Anterior cingulate cortex (tissue), 58 donors: ENCODE measurements around the gene APRT.

Experiments
- DNase-seq, 58 donors: peaks; one replicate each; lab custom pipeline; 2025; lab: John Stamatoyannopoulos, UW

The APRT gene

DNA sequence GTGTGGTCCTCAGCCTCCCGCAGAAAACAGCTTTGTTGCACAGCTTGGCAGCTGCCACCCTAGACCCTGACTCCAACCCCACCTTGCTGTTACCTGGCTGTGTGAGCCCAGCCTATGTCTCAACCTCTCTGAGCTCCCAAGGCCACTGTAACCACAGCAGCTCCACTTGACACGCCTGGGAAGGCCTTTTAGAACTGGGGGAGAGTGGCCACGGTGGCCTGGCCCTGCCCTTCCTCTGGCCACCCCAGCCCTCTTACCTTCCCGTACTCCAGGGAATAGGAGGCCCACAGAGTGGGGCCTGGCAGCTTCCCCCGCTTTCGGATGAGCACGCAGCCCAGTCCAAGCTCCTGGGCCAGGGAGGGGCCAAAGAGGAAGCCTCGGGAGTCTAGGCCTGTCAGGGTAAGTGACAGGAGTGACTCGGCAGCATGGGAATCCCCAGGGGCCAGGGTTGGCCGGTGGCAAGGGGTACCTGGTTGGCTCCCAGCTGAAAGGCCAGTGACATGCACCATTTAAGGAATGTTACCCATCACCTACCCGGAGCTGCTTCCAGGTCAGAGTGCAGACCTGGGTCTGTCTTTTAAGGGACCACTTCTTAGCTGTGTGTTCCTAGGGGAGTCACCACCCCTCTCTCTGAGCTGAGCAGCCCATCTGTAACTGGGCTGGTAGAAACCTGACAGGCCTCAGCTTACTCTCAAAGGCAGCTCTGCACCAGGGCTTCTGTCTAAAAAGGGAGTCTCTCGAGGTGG is 1.4 kb downstream of the APRT start:
- DNase-seq = no peak

DNA sequence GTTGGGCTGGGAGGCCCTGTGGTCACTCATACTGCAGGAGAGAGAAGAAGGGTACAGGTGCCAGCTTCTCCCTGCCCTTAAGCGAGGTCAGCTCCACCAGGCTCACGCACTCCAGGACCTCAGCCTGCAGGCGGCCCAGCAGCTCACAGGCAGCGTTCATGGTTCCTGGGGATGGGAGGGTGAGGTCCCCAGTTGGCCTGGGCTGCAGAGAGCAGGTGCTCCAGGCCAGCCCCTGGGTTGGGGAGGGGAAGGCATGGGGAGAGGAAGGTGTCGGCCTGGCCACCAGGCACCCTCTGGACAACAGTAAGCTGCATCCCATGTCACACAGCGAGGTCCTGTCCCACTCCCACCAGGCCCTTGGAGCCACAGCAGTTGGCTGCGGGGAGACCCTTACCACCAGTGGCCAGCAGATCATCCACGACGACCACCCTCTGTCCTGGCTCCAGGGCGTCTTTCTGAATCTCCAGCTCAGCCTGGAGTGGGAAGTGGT is 2.0 kb downstream of the APRT start:
- no peak for DNase-seq

DNA sequence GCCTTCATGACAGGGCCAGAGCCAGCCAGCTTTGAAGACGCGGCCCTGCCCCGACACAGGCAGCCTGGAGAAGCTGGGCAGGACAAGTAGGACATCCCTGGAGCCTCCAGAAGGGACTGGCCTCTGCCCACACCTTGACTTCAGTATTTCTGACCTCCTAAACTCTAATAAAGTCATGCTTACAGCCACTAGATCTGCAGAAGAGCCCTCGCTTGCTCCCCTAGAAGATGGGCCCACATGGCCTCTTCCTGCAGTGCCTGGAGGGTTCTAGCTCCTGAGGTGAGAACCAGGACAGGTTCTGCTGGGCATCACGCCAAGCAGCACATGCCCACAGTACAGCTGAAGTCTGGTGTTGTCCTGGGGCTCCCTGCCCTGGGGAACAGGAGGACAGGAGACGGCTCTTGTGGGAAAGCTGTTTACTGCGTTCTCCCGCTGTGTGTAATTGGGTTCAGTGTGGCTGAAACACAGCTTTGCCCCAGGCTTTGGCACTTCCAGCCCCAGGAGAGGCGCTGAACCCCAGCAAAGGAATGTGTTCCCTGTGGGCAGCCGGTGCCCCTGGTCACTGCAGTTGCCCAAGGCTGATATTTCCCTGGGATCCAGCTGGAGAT is 2.6 kb downstream of the APRT start:
- no peak for DNase-seq

DNA sequence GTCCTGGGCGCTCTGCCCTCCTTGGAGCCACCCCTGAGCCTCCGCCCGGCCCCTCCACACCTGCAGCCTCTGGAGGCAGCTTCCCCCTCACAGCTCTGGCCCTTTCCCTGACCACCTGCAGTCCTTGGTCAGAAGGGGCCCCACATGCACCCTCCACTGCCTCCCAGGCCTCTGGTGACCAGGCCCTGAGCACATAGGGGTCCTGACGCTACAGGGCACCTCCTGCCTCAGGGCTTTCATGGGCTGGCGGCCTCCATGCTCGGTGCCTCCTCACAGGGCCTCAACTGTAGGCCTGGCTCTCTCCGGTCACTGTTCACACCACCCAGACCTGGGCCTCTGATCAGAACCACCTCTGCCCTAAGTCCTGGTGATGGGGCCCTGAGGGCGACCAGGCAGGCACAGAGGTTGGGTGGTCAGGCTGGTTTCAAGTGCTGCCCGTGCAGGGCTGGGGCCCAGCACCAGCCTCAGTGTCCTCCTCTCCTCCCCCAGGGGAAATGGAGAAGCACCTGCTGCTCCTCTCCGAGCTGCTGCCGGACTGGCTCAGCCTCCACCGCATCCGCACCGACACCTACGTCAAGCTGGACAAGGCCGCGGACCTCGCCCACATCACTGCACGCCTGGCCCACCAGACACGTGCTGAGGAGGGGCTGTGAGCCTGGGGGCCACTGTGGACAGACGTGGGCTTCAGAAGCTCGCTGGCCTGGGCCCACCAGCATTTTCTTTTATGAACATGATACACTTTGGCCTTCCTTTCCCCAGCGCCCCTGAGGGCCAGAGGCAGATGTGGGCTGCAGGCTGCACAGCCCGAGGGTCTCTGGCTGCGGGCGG is 3.9 kb downstream of the APRT start:
- no peak for DNase-seq

DNA sequence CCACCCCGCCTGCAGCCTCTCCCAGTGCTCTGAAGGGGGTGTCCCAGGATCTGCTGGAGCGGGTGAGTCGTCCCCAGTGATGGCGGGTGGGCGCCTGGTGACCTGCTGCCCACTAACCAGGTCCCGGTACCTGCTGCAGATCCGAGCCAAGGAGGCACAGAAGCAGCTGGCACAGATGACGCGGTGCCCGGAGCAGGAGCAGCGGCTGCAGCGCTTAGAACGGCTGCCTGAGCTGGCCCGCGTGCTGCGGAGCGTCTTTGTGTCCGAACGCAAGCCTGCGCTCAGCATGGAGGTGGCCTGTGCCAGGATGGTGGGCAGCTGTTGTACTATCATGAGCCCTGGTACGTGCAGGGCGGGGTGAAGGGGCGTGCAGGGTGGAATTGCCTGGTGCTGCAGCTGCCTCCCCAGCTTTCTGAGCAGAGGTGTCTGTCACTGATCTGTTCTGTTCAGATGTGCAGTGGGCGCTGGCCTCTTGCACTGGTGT is 4.5 kb downstream of the APRT start:
- no peak for DNase-seq

DNA sequence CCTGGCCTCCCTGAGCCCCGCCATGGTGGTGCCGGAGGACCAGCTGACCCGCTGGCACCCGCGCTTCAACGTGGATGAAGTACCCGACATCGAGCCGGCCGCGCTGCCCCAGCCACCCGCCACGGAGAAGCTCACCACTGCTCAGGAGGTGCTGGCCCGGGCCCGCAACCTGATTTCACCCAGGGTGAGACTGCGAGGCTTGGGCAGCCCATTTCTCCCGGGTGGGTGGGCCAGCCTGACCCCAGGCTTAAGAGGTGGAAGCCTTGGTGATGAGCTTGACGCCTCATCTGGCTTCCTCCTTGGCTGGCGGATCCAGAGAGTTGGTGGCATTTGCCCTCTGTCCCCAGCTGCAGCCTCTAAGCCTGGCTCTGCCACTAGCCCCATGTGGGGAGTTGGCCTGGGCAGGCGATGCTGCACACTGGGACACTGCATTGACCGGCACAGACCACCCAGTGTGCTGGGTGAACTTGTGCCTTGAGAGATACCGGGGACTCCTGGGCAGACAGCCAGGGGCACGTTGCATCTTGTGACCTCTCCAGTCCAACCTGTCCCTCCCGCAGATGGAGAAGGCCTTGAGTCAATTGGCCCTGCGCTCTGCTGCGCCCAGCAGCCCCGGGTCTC is 5.1 kb downstream of the APRT start:
- DNase-seq = no peak

DNA sequence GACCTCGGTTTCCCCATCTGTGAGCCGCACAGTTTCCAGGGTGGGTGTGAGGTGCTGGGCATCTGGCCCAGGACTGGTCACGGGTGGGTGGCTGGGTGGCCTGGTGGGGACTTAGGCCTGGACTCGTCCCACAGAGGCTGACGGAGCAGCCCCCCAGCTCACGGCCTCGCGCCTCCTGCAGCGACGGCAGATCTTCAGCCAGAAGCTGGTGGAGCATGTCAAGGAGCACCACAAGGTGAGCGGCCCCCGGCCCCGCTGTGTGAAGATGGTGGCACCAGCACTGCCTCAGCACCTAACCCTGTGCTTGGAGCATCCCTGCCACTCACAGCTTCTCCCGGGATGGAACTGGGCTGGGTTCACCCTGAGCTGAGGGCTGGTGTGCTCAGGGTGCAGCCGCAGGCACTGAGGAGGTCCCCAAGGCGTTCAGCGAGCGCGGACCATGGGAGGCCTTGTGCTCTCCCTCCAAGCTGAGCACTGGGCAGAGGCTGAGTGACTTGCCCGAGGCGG is 5.8 kb downstream of the APRT start:
- no peak for DNase-seq

DNA sequence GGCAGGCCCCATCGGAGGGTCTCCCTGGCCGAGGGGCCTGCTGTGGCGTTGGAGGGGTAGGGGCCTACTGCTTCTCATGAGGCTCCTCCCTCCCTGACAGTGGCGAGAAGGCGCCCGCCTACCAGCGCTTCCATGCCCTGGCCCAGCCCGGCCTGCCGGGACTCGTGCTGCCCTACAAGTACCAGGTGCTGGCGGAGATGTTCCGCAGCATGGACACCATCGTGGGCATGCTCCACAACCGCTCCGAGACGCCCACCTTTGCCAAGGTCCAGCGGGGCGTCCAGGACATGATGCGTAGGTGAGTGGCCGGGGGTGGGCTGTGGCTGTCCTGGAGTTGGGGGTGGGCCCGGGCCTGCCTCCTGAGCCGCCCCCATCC is 6.4 kb downstream of the APRT start:
- no peak for DNase-seq

DNA sequence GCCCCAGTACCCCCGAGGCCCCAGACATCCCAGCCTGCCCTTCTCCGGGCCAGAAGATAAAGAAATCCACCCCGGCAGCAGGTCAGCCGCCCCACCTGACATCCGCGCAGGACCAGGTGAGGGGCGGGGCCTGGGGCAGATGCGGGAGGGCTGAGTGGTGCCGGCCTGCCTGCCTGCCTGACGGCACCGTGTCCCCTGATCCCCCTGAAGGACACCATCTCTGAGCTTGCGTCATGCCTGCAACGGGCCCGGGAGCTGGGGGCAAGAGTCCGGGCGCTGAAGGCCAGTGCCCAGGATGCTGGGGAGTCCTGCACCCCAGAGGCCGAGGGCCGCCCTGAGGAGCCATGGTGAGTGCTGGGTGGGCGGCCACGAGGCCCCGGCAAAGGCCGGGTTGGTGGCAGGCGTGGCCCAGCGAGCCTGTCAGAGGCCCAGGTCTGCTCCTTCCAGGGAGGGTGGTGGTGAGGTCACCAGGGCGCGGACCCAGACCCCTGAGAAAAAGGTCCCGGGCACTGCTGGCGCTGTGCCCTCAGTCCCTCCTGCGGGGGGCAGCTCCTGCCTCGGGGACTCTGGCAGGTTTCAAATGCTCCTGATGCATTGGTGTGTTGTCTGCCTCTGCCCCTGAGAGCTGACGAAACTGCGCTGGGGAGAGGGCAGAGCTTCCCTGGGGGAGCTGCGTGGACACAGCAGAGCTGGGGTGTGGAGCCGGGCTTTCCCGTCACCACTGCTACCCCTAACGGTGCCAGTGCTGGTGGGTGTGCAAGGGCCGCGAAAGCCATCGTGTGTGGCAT is 7.0 kb downstream of the APRT start:
- peak in 1 of 58 donors; percentile 14 for DNase-seq

DNA sequence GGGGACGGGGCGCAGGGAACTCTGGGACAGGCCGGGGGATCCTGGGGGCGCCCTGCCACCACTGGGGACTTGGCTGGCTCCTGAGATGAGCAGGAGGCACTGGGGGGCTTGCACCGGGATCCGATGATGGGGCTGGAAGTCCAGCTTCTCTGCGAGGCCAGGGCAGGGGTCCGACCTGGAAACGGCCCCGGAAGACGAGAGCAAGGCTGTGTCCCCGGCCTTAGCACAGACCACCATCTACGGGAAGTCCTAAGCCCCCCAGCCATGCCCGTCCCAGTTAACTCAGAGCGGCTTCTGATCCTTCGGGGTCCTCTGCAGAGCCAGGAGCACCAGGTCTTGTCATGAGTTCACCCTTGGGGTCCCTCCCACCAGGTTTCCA is 7.6 kb downstream of the APRT start:
- no peak for DNase-seq

DNA sequence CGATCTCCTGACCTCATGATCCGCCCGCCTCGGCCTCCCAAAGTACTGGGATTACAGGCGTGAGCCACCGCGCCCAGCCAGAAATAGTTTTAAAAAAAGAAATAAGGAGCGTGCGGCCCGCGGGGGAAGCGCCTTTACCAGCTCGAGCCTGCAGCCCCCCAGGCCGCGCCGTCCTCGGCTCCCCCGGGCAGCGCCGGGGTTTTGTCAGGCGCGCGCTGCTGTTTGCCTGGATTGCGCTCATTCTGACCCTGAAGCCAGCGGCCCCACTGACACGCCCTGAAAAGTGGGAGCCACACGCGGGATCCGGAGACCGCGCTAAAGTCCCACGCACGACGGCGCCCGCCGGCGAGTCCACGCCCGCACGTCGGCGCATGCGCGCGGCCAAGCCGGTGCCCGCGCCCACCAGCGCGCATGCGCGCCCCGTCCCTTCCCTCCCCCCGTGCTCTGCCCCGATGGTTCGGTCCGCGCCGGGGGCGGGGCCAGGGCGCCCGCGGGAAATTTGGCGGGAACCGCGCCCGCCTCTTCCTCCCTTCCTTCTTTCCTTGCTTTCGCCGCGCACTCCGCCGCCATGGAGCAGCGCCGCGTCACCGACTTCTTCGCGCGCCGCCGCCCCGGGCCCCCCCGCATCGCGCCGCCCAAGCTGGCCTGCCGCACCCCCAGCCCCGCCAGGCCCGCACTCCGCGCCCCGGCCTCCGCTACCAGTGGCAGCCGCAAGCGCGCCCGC is 8.3 kb downstream of the APRT start, which contains the start of gene CDT1:
CDT1 (plus strand) TSS at position 526 of the 724 bp plus-strand sequence; CDS start at position 569, 43 bp downstream.
- peak in 55 of 58 donors; percentile 21 to 85 (median 64) for DNase-seq

DNA sequence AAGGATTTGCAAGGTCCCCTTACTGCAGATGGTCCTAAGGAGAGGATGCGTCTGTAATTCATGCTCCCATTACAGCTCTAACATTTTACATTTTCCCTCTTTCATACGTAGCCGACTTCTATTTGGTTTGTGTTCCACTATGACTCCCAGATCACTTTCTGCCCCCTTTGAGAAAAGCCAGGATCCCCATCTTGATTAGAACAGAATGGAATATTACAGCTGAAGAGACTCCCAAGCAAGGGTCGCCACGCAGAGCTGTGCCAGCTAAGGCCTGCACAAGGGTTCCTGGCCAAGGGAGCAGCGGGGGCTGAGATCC is 11.5 kb downstream of the APRT start:
- no peak for DNase-seq

DNA sequence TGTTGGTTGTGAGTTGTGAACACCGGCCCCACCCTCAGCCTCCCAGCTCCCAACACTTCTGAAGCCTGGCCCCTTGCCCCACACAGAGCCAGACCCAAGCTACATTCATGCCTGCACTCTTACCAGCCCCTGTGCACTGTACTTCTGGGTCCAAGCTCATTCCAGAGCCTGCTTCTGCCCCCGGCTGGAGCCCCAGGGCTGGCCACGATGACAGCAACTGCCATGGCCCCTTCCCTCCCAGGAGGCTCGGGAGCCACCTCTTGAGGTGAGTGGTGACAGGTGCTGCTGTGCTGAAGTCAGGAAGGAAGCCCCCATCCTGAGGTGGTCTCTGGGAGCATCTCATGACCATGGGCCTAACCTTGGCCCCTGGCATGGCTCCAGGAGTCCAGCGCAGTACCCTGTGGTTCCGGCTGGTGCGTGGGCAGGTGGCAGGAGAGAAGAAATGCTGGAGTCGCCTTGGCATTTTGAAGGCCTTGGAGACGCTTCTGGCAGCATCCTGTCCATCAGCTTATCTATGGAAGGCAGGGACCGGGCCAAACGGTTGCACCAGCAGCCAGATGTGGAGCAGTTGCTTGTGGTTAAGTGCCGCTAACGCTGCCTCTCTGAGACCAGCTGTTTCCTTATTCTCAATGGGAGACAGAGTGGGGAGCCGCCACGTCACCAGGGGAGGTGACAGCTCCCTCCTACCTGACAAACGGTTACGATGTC is 12.0 kb downstream of the APRT start:
- no peak for DNase-seq

DNA sequence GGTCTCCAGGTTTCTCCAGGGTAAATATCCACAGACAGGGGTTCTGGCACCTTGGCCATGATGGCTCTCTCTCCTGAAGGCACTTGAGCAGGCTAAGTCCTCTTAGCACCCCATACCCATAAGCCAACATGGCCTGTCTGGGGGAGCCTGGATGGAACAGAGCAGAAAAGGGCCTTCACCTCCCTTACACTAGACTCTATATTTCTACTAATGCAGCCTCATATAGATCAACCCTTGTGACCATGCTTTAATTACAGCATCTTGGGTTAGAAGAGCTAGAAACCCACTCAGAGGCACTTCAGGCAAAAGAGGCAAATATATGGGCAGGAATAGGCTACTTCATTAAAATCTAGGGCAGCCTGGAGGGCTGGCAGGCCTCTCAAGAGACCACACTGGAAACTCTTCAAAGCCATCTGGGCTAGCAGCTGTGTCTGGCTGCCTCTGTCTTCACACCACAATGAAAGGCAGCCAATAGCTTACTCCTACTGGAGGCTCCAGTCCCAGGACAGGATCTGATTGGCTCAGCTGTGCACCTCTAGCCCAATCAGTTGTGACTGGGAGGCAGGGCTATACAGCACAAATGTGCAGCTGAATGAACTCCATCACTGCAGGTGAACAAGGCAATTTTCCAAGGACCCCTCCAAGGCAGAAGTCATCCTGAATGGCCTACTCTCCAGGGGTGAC is 12.8 kb downstream of the APRT start:
- no peak for DNase-seq

DNA sequence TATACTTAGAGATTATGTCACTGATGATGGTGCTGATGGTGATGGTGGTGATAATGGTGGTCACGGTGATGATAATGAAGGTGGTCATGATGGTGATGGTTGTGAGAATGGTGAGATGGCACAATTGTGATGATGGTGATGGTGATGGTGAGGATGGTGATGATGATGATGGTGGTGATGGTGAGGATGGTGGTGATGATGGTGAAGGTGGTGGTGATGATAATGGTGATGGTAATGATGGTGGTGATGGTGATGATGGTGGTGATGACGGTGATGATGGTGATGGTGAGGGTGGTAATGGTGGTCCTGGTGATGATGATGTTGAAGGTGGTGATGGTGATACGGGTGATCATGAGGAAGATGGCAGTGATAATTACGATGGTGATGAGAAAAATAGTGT is 13.7 kb downstream of the APRT start:
- DNase-seq = no peak

DNA sequence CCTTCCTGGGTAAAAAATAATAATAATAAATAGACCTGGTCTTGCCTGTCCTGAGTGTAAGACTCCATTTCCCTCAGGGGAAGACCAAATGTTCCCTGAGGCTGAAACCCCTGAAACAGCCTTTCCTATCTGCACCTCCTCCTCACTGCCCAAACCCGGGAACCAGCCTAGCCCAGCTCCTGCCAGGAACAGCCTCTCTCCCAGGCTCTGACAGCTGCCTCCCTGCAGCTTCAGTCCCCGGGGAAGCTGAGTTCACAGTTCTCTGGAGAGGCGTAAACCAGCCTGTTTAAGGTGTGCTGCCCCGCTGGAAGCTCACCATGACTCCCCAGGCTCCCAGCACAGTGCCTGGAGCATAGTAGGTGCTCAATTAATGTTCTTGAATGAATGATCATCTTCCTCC is 15.4 kb downstream of the APRT start:
- DNase-seq = no peak

DNA sequence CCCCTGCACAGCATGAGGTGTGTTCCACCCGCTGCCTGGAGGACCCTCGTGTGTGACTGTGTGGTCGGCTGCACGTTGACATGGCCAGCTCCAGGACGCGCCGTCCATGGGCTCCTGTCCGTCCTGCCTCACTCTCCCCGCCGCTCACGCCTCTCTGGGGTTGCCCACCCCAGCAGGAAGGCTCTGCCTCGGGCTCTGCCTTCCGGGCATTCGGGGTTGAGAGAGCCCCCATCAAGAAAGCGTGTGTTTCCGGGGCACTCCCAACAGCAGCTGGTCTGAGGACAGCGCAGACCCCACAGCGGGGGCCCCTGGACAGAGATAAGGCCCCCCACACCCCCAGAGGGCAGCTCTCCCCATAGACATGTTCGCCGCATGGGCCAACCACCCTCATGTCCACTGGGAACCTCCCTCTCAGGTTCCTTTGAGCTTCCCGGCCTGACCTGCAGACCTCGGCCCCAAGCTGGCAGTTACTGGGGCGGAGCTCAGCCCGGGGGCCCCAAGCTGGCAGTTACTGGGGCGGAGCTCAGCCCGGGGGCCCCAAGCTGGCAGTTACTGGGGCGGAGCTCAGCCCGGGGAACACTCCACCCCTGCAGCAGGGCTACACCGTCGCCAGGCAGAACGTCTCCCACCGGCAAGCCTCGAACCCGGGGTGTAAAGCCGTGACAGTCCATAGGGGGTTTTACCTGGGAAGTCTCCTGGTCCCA is 18.3 kb downstream of the APRT start:
- DNase-seq = no peak
